Measurements from ENCODE around the gene ASH1L.
"Not testable (repeated sequence)": the region's sequence is repeated elsewhere in the genome, so short reads cannot be mapped to it uniquely, and the experiment has no call there.

The ASH1L gene

GRCh38 chr1:155486952-155487351, 75.7 kb downstream of the ASH1L start:
- not testable (repeated sequence) for DNase-seq

- no peak for DNase-seq
These were observed 76.7 kb downstream of the ASH1L start for GRCh38 chr1:155485945-155486344.

DNA sequence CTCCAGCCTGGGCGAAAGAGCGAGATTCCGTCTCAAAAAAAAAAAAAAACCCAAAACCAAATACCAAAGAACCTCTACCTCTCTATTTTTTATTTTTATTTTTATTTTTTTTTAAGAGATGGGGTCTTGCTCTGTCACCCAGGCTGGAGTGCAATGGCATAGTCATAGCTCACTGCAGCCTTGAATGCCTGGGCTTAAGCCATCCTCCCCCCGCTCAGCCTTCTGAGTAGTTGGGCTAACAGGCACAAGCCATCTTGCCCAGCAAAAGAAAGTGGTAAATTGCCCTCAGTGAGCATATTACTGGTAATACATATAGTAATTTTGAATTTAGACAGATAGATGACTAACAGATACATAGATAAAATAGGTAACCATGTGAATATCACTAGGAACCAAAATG, 77.4 kb downstream of the ASH1L start:
- no peak for DNase-seq

GRCh38 chr1:155481741-155482241, 80.8 kb downstream of the ASH1L start:
- no peak for DNase-seq

- no peak for DNase-seq
These were observed 83.4 kb downstream of the ASH1L start for GRCh38 chr1:155479205-155479604.

GRCh38 chr1:155478270-155478852, 84.2 kb downstream of the ASH1L start:
- DNase-seq = no peak

- DNase-seq = no peak
These were observed 88.5 kb downstream of the ASH1L start for GRCh38 chr1:155474146-155474545.

DNA sequence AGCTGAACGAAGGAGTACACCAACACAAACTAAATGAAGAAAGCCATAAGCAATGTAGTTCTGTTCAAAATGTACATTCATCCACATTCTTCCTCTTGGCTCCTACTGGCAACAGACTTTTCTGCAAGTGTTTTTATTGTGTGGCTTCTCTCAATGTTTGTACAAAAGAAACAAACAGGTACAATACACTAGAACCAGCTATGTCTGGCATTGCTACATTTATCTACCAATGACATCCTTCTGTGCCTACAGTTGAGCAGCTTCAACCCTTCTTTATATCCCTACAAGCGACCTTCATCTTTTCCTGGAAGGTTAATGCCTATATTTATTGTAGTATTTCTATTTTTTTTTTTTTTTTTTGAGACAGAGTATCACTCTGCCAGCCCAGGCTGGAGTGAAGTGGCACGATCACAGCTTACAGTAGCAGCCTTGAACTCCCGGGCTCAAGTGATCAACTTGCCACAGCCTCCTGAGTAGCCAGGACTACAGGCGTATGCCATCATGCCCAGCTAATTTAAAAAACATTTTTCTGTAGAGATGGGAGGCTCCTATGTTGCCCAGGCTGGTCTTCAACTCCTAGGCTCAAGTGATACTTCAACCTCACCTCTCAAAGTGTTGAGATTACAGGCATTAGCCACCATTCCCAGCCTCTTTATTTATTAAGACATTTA, 89.3 kb downstream of the ASH1L start:
- no peak for DNase-seq

GRCh38 chr1:155472491-155473083, 90.0 kb downstream of the ASH1L start:
- no peak for DNase-seq

DNA sequence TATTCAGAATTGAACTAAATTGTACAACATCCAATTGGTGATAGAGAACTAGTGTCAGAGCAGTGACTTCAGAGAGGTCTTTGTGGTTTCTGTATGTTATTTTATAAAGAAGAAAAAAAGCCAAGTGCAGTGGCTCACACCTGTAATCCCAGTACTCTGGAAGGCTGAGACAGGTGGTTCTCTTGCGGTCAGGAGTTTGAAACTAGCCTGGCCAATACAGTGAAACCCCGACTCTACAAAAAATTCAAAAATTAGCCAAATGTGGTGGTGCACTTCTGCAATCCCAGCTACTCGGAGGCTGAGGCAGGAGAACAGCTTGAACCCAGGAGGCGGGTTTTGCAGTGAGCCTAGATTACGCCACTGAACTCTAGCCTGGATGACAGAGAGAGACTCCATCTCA, 90.7 kb downstream of the ASH1L start:
- DNase-seq = no peak

- no peak for DNase-seq
These were observed 91.6 kb downstream of the ASH1L start for GRCh38 chr1:155471026-155471425.

- DNase-seq = no peak
These were observed 95.6 kb downstream of the ASH1L start for GRCh38 chr1:155466996-155467395.

GRCh38 chr1:155466617-155466972, 96.0 kb downstream of the ASH1L start:
- DNase-seq = no peak

GRCh38 chr1:155463865-155464650, 98.5 kb downstream of the ASH1L start:
- no peak for DNase-seq

DNA sequence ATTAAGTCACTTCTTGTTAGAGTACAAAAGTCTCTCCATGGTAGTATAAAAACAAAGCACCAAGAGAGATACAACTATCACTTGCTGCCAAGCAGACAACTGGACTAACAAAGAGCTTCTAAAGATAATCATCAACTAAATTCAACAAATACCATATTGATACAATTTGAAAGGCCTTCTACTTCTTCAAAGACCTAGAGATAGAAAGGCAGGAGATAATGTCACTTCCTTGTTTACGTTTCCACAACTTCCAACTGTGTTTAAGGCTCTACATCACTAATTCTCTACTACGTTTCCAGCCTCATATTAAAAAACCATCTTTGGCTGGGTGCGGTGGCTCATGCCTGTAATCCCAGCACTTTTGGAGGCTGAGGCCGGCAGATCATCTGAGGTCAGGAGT, 104.5 kb downstream of the ASH1L start:
- DNase-seq = no peak

- DNase-seq = no peak
These were observed 105.3 kb downstream of the ASH1L start for GRCh38 chr1:155457266-155457665.

DNA sequence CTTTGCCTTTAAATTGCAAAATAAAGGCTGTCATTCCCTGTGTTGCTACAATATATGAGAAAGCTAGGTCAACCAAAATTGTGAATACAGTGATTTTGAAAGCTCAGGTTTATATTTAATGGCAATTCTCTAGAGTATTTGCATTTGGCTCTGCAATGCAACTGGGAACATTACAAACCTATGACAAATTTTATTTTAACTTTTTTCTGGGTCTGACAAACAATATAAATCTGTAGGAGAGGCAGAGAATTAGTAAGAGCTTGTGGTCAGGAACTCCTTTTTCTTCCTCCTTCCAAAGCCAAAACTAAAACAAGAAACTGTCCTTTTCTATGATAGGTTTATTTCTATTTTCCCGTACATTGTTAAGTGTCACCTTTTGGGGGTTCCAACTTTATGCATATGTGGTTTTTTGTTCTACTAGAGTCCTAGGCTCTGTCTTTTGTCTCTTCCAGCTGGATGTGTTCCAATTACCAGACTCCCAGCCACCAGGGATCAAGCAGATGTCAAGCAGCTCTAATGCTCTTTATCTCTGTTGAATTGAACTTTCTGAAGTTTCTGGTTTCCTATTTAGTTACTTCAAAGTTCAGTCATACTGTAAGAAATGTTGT, 106.9 kb downstream of the ASH1L start:
- no peak for DNase-seq

DNA sequence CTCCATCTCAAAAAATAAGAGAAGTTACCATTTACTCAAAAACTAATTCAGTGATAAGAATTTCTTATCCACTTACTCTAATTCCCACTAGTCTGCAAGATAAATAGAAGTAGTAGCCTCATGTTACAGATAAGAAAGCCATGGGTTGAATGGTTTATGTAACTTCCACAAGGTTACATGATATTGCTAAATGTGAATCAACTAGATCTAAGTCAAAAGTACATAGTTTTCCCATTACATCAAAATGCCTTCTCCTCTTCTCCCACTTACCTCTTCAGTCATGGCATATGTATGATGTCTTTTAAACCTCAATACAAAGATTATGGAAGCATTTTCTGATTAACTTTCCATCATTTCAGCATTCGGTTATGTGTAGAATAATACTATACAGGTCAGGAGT, 108.5 kb downstream of the ASH1L start:
- no peak for DNase-seq

GRCh38 chr1:155453141-155453540, 109.5 kb downstream of the ASH1L start:
- DNase-seq = no peak

DNA sequence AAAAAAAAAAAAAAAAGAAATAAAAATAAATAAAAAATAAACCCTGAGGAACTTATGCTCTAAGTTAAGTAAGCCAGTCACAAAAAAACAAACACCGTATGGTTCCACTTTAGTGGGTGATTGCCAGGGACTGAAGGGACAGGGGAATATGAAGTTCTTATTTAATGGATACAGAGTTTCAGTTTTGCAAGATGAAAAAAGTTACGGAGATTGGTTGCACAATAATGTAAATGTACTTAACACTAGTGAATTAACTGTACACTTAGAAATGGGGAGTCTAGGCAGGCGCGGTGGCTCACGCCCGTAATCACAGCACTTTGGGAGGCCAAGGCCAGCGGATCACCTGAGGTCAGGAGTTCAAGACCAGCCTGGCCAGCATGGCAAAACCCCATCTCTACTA, 111.4 kb downstream of the ASH1L start:
- no peak for DNase-seq

GRCh38 chr1:155442431-155442830, 120.2 kb downstream of the ASH1L start:
- DNase-seq = not testable (repeated sequence)

DNA sequence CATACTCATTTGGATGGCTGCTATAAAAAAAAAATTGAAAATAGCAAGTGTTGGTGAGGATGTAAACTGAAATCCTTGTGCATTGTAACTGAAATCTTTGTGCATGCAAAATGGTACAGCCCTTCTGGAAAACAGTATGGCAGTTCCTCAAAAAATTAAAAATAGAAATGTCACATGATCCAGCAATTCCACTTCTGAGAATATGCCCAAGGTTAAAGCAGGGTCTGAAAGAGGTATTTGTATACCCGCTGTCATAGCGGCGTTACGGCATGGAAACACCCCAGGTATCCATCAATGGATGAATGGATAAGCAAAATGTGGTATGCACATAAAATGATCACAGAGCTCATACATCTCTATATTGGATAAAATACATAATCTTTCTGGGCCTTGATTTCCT, 125.2 kb downstream of the ASH1L start:
- DNase-seq = no peak

DNA sequence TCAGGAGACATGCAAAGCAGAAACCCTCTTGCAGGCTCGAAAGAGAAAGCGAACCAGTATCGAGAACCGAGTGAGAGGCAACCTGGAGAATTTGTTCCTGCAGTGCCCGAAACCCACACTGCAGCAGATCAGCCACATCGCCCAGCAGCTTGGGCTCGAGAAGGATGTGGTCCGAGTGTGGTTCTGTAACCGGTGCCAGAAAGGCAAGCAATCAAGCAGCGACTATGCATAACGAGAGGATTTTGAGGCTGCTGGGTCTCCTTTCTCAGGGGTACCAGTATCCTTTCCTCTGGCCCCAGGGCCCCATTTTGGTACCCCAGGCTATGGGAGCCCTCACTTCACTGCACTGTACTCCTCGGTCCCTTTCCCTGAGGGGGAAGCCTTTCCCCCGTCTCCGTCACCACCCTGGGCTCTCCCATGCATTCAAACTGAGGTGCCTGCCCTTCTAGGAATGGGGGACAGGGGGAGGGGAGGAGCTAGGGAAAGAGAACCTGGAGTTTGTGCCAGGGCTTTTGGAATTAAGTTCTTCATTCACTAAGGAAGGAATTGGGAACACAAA, 128.7 kb downstream of the ASH1L start:
- not testable (repeated sequence) for DNase-seq
